Smooth muscle cell (in vitro differentiated cells): Measurements from ENCODE around the gene KCNK5. TPM values are rescaled to one million over a fixed set of nuclear protein-coding genes. Genes with fewer than 3 reads are reported as not detected.

Experiments used
- DNase-seq: peaks from one replicate; lab custom pipeline; 2025; ENCODE audit not compliant: unreplicated experiment; lab: John Stamatoyannopoulos, UW
- H2AFZ ChIP-seq: fragments of 200-600 bp; sonication (generic); 2 replicates; pipeline ENCODE4 v1.6.0; 2016; ENCODE audit warnings: antibody characterized with exemption, low read depth, mild to moderate bottlenecking
- H3F3A ChIP-seq: fragments of 200-600 bp; sonication (generic); 2 replicates; pipeline ENCODE4 v1.6.0; 2017; ENCODE audit warnings: antibody characterized with exemption, low read depth
- H3K27ac ChIP-seq: fragments of 200-600 bp; sonication (generic); 2 replicates; pipeline ENCODE4 v1.5.1; 2016; ENCODE audit warnings: low read depth, mild to moderate bottlenecking
- H3K27me3 ChIP-seq: fragments of 200-600 bp; sonication (generic); 2 replicates; pipeline ENCODE4 v1.6.1; 2016; ENCODE audit warnings: low read depth, mild to moderate bottlenecking
- H3K36me3 ChIP-seq: fragments of 200-600 bp; sonication (generic); 2 replicates; pipeline ENCODE4 v1.5.1; 2016; ENCODE audit warnings: low read depth
- H3K4me1 ChIP-seq: fragments of 200-600 bp; sonication (generic); 2 replicates; pipeline ENCODE4 v1.5.1; 2016; ENCODE audit warnings: low read depth
- H3K4me2 ChIP-seq: fragments of 200-600 bp; sonication (generic); 2 replicates; pipeline ENCODE4 v1.6.0; 2016; ENCODE audit warnings: mild to moderate bottlenecking
- H3K4me3 ChIP-seq: fragments of 200-600 bp; sonication (generic); 2 replicates; pipeline ENCODE4 v1.5.1; 2016; ENCODE audit warnings: mild to moderate bottlenecking
- H3K79me2 ChIP-seq: fragments of 200-600 bp; sonication (generic); 2 replicates; pipeline ENCODE4 v1.6.0; 2016; ENCODE audit warnings: low read depth, mild to moderate bottlenecking
- H3K9ac ChIP-seq: fragments of 200-600 bp; sonication (generic); 2 replicates; pipeline ENCODE4 v1.6.0; 2016; ENCODE audit warnings: low read depth
- H3K9me3 ChIP-seq: fragments of 200-600 bp; sonication (generic); replicated peaks from 2 replicates; pipeline ENCODE4 v1.5.1; 2016; ENCODE audit warnings: low read depth
- H4K20me1 ChIP-seq: fragments of 200-600 bp; sonication (generic); 2 replicates; pipeline ENCODE4 v1.6.0; 2016; ENCODE audit warnings: low read depth
- WGBS: methylation state at CpG from one replicate; pipeline ENCODE4 v1.1.7; 2016; ENCODE audit warnings: low lambda C conversion rate; 5-methylcytosine and 5-hydroxymethylcytosine counted together
- polyA plus RNA-seq: library from polyadenylated mRNA; unstranded; fragments of >200 nt; fragmentation: Nextera tagmentation; extraction: Ambion mirVana; gene quantifications from 2 replicates; pipeline ENCODE4 v1.2.1, GENCODE V29; 2016
- total RNA-seq: library from RNA; depleted of rRNA; stranded (reverse); fragments of >200 nt; gene quantifications from 2 replicates; pipeline ENCODE4 v1.2.3, GENCODE V29; 2014
- TF ChIP-seq, protein P1 (sequence below): fragments of 200-600 bp; sonication (generic); IDR thresholded peaks from 2 replicates; pipeline ENCODE4 v1.5.1; 2017; ENCODE audit warnings: borderline replicate concordance, mild to moderate bottlenecking, antibody characterized with exemption; ENCODE audit not compliant: insufficient read depth, poor library complexity, severe bottlenecking

The KCNK5 gene
- total and polyA plus RNA-seq, 2 experiments from 2014 or later: not detected

- Histone ChIP-seq H2AFZ (no peak overlapping the region), H3K79me2 (no peaks in the 10 kb centered on the region), H3K9me3 (no peaks in the 10 kb centered on the region), H3F3A (no peaks in the 10 kb centered on the region), H3K4me1 (peaks cover 12% of the 10 kb centered on the region), H3K27me3 (peaks cover 28% of the 10 kb centered on the region), H3K4me3 (no peak overlapping the region), H4K20me1 (no peaks in the 10 kb centered on the region), H3K36me3 (no peaks in the 10 kb centered on the region), H3K9ac (no peak overlapping the region), H3K27ac (no peak overlapping the region), H3K4me2 (no peak overlapping the region)
- WGBS: 86% methylated on average over 5 of the region's 5 CpGs
- DNase-seq: no peak
- TF ChIP-seq, protein P1, sequence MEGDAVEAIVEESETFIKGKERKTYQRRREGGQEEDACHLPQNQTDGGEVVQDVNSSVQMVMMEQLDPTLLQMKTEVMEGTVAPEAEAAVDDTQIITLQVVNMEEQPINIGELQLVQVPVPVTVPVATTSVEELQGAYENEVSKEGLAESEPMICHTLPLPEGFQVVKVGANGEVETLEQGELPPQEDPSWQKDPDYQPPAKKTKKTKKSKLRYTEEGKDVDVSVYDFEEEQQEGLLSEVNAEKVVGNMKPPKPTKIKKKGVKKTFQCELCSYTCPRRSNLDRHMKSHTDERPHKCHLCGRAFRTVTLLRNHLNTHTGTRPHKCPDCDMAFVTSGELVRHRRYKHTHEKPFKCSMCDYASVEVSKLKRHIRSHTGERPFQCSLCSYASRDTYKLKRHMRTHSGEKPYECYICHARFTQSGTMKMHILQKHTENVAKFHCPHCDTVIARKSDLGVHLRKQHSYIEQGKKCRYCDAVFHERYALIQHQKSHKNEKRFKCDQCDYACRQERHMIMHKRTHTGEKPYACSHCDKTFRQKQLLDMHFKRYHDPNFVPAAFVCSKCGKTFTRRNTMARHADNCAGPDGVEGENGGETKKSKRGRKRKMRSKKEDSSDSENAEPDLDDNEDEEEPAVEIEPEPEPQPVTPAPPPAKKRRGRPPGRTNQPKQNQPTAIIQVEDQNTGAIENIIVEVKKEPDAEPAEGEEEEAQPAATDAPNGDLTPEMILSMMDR: no peak
Measured at GRCh38 chr6:39224523-39225182, 4.6 kb downstream of the KCNK5 start.

DNA sequence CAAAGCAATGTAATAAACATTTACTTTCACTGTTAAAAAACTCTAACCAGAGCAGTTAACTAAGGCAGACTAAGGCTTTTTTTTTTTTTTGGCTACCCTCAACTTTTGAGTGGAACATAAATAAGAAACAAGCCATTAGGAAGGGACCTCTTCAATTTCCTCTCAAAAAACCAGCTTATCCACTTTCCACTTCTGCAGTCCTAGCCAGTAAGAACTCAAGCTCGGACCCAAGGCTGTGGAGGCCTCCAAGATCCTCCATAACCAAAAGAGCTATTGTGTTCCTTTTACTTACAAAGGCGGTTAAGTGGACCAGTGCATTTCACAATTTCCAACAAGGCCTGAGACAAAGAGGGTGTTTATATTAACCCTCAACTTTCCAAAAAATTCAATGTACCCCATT is 5.3 kb downstream of the KCNK5 start:
- Histone ChIP-seq H3K36me3 (no peaks in the 10 kb centered on the region), H3F3A (no peaks in the 10 kb centered on the region), H4K20me1 (no peaks in the 10 kb centered on the region), H2AFZ (no peak overlapping the region), H3K79me2 (no peaks in the 10 kb centered on the region), H3K9me3 (no peaks in the 10 kb centered on the region), H3K4me1 (peaks cover 10% of the 10 kb centered on the region), H3K9ac (no peak overlapping the region), H3K27ac (no peak overlapping the region), H3K4me3 (no peak overlapping the region), H3K27me3 (peaks cover 26% of the 10 kb centered on the region), H3K4me2 (no peak overlapping the region)
- 82% methylated on average over 2 of the region's 2 CpGs for WGBS
- DNase-seq: no peak
- TF ChIP-seq, protein P1: no peak

GRCh38 chr6:39223555-39223954 is 5.7 kb downstream of the KCNK5 start:
- no peak overlapping the region for H3K4me3 ChIP-seq
- WGBS: 51% methylated on average over 3 of the region's 3 CpGs
- no peak overlapping the region for H3K4me2 ChIP-seq

More at GRCh38 chr6:39223555-39223954, 5.7 kb downstream of the KCNK5 start:
- no peaks in the 10 kb centered on the region for H3K9me3 ChIP-seq
- H3K4me1 ChIP-seq: peaks cover 7% of the 10 kb centered on the region
- H3K36me3 ChIP-seq: no peaks in the 10 kb centered on the region
- peaks cover 22% of the 10 kb centered on the region for H3K27me3 ChIP-seq
- H3K27ac ChIP-seq: no peak overlapping the region
- H3F3A ChIP-seq: no peaks in the 10 kb centered on the region
- DNase-seq: no peak
- H2AFZ ChIP-seq: no peak overlapping the region
- H4K20me1 ChIP-seq: no peaks in the 10 kb centered on the region
- no peak overlapping the region for H3K9ac ChIP-seq
- TF ChIP-seq, protein P1: no peak
- no peaks in the 10 kb centered on the region for H3K79me2 ChIP-seq
